ENCODE data around the gene CAMSAP2. TPM values are rescaled to one million over a fixed set of nuclear protein-coding genes. Genes with fewer than 3 reads are reported as not detected.

CAMSAP2 gene
- total RNA-seq, 1 experiment from 2014 or later, result 28.6 TPM

DNA sequence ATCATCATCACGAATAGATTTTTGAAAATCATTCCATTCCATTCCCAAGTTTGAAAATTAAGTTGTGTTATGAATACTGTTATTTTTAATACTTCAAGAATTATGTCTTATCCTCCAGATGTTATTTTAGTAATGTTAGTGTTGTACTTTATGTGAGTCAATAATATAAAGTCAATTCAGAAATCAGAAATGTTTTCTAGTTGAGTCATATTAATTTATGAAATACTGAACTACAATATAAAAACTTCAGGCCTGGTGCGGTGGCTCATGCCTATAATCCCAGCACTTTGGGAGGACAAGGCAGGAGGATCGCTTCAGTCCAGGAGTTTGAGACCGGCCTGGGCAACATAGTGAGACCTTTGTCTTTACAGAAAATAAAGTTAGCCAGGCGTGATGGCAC is 95.7 kb downstream of the CAMSAP2 start:
- Histone ChIP-seq H4K20me1 (ENCODE audit: low read length) (no peaks in the 10 kb centered on the region), H3F3A (ENCODE audit: low read length, unreplicated experiment) (no peaks in the 10 kb centered on the region), H3K4me3 (ENCODE audit: low read length) (no peak overlapping the region), H3K27ac (ENCODE audit: low read length) (no peak overlapping the region), H3K9me3 (ENCODE audit: low read length) (no peaks in the 10 kb centered on the region), H3K9ac (ENCODE audit: low read length) (no peak overlapping the region), H3K9me2 (replicated peaks; ENCODE audit: low read length) (no peaks in the 10 kb centered on the region), H3K79me2 (ENCODE audit: low read length) (no peaks in the 10 kb centered on the region), H3K27me3 (ENCODE audit: low read length) (no peaks in the 10 kb centered on the region), H3K4me2 (ENCODE audit: low read length) (no peak overlapping the region), H3K4me1 (ENCODE audit: insufficient read depth, low read length) (no peaks in the 10 kb centered on the region), H3K36me3 (ENCODE audit: low read depth, low read length) (peaks cover 8% of the 10 kb centered on the region), H2AFZ (ENCODE audit: low read length) (no peak overlapping the region)
- DNase-seq, result peak; percentile 43
- intact Hi-C loops (cut with micrococcal nuclease), result no loop called here
- POLR2A ChIA-PET (ENCODE audit: unreplicated experiment), result no interaction called here
- ATAC-seq, result peak; percentile 57
- no TSS peak for BruUV-seq (replicated peaks)
- CTCF ChIA-PET, result no interaction called here
- TF ChIP-seq EZH2 (IDR thresholded peaks at IDR 0.05; ENCODE audit: low read length, unreplicated experiment), result no peak

DNA sequence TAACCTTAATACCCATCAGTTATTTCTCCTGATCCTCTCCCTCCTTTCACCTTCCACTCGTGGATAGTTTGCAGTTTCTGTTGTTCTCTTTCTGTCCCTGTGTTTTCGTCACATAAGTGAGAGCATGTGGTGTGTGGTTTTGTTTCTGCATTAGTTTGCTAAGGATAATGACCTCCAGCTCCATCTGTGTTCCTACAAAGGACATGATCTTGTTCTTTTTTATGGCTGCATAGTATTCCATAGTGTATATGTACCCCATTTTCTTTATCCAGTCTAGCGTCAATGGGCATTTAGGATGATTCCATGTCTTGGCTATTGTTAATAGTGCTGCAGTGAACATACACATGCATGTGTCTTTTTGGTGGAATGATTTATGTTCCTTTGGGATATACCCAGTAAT is 97.5 kb downstream of the CAMSAP2 start:
- Histone ChIP-seq H3K36me3 (ENCODE audit: low read depth, low read length) (peaks cover 8% of the 10 kb centered on the region), H3K4me3 (ENCODE audit: low read length) (no peak overlapping the region), H3K9me2 (replicated peaks; ENCODE audit: low read length) (no peaks in the 10 kb centered on the region), H3K27ac (ENCODE audit: low read length) (no peak overlapping the region), H3F3A (ENCODE audit: low read length, unreplicated experiment) (no peaks in the 10 kb centered on the region), H3K9ac (ENCODE audit: low read length) (no peak overlapping the region), H2AFZ (ENCODE audit: low read length) (no peak overlapping the region), H3K4me1 (ENCODE audit: insufficient read depth, low read length) (no peaks in the 10 kb centered on the region), H3K27me3 (ENCODE audit: low read length) (no peaks in the 10 kb centered on the region), H3K9me3 (ENCODE audit: low read length) (no peaks in the 10 kb centered on the region), H3K4me2 (ENCODE audit: low read length) (no peak overlapping the region), H3K79me2 (ENCODE audit: low read length) (no peaks in the 10 kb centered on the region), H4K20me1 (ENCODE audit: low read length) (no peaks in the 10 kb centered on the region)
- POLR2A ChIA-PET (ENCODE audit: unreplicated experiment), result no interaction called here
- intact Hi-C loops (cut with micrococcal nuclease), result no loop called here
- ATAC-seq (no peak), DNase-seq (no peak)
- CTCF ChIA-PET, result no interaction called here
- BruUV-seq (replicated peaks), result no TSS peak
- TF ChIP-seq EZH2 (IDR thresholded peaks at IDR 0.05; ENCODE audit: low read length, unreplicated experiment), result no peak
- TF ChIP-seq, protein P1, sequence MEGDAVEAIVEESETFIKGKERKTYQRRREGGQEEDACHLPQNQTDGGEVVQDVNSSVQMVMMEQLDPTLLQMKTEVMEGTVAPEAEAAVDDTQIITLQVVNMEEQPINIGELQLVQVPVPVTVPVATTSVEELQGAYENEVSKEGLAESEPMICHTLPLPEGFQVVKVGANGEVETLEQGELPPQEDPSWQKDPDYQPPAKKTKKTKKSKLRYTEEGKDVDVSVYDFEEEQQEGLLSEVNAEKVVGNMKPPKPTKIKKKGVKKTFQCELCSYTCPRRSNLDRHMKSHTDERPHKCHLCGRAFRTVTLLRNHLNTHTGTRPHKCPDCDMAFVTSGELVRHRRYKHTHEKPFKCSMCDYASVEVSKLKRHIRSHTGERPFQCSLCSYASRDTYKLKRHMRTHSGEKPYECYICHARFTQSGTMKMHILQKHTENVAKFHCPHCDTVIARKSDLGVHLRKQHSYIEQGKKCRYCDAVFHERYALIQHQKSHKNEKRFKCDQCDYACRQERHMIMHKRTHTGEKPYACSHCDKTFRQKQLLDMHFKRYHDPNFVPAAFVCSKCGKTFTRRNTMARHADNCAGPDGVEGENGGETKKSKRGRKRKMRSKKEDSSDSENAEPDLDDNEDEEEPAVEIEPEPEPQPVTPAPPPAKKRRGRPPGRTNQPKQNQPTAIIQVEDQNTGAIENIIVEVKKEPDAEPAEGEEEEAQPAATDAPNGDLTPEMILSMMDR (conservative IDR thresholded peaks at IDR 0.05; ENCODE audit: low read depth, low read length), result no peak
- no peak for TF ChIP-seq EZH2phosphoT487 (IDR thresholded peaks at IDR 0.05; ENCODE audit: borderline replicate concordance, low read length)

DNA sequence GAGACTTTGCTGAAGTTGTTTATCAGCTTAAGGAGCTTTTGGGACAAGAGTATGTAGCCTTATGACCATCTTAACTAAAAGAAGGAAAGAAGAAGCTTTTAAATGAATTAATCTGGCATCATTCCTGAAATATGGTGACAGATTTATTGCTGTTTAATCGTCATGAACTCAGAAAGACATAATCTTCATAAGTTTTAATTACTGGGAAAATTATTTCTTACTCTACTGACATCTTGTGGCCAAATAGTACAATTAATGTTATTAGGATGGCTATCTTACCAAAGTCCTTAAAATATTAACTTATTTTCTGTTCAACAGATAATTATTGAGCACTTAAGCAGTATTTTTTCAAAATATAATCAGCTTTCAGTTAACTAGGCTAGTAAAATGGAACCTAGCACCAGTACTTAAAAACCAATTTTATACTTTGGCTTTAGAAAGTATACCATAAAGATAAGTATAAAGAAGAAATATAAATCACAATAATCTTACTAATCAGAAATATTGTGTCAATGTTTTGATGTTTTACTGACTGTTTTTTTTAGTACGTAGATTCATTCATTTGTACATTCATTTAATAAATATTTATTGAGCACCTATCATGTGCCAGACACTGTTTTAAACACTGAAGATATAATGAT is 99.4 kb downstream of the CAMSAP2 start:
- no TSS peak for BruUV-seq (replicated peaks)
- POLR2A ChIA-PET (ENCODE audit: unreplicated experiment), result interaction anchor here (0.6 to 1.0 kb wide), 2 partner anchors 13 to 168 kb away, joined by 3 to 7 read pairs; partner anchors contain the start of gene DDX59

More for the DNA sequence above, 99.4 kb downstream of the CAMSAP2 start:
- H3K9me3 ChIP-seq (ENCODE audit: low read length), result no peaks in the 10 kb centered on the region
- TF ChIP-seq, protein P1 (conservative IDR thresholded peaks at IDR 0.05; ENCODE audit: low read depth, low read length), result peak; percentile 94
- no peak for TF ChIP-seq EZH2phosphoT487 (IDR thresholded peaks at IDR 0.05; ENCODE audit: borderline replicate concordance, low read length)
- H4K20me1 ChIP-seq (ENCODE audit: low read length), result no peaks in the 10 kb centered on the region
- intact Hi-C loops (cut with micrococcal nuclease), result loop anchor here (1.0 kb wide), 2 partner anchors 217 to 279 kb away; no protein-coding TSS in a partner anchor
- H3F3A ChIP-seq (ENCODE audit: low read length, unreplicated experiment), result no peaks in the 10 kb centered on the region
- DNase-seq, result peak; percentile 82
- no peak overlapping the region for H2AFZ ChIP-seq (ENCODE audit: low read length)
- no peaks in the 10 kb centered on the region for H3K27me3 ChIP-seq (ENCODE audit: low read length)
- H3K27ac ChIP-seq (ENCODE audit: low read length), result no peak overlapping the region
- no peak overlapping the region for H3K9ac ChIP-seq (ENCODE audit: low read length)
- H3K36me3 ChIP-seq (ENCODE audit: low read depth, low read length), result peaks cover 5% of the 10 kb centered on the region
- ATAC-seq, result peak; percentile 55
- no peak overlapping the region for H3K4me2 ChIP-seq (ENCODE audit: low read length)
- CTCF ChIA-PET, result interaction anchor here (0.7 to 0.9 kb wide), 4 partner anchors 198 to 279 kb away, joined by 3 to 5 read pairs (median 3); no protein-coding TSS in a partner anchor
- no peaks in the 10 kb centered on the region for H3K4me1 ChIP-seq (ENCODE audit: insufficient read depth, low read length)
- H3K4me3 ChIP-seq (ENCODE audit: low read length), result no peak overlapping the region
- no peaks in the 10 kb centered on the region for H3K9me2 ChIP-seq (replicated peaks; ENCODE audit: low read length)
- H3K79me2 ChIP-seq (ENCODE audit: low read length), result no peaks in the 10 kb centered on the region
